ENCODE results near the gene SPDYE5.

The SPDYE5 gene

DNA sequence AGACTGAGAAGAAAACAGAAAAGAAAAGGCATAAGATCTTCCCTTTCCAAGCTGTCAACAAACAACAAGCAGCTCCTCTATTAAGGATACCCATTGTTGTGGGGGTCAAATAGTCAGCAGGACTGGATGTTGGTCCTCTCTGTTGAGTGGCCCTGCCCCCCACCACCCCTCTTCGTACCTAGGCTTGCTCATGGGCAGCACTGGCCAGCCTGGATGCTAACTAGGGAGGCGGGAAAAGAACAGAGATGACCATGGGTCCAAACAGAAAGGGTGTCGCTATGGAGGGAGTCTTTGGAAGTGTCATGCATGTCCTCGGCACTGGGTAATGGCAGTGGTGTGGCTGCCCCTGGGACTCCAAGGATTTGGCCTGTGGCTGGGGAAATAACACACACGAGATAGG, 45.6 kb downstream of the SPDYE5 start:
- no peak for DNase-seq (ENCODE audit: low spot score)

DNA sequence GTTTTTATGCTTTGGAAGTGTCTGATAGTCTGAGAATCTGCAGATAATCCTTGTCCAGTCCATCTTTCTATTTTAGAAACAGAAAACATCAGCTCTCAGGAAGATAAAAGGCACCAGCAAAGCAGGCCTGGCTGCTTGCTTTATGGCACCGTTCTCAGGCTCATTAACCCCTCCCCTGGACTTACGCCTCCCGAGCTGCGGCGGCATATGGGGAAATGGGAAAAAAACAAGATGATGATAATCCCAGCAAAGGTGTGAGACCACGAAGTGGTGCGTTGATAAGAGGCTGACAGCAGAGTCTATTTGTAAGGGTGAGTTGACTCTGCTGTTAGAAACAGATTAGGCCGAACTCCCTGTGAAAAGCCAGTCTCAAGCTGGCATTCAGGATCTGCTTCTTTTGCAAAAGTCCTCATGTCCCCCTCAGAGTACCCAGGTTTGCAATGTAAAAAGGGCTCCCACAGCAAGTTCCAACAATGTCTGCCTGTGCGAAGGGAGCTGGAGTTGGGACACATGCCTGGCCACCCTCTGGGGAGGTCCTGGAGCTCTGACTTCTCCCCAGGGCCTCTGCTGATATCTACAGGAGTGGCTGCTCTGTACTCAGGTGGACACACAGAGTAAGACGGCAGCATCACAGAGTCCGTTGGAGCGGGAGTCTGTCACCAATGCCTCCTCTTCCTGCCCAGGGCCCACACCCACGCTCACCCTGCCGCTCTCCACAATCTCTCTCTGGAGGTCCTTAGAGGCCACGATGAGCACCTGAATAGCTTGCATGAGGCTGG, 54.3 kb downstream of the SPDYE5 start:
- no peak for DNase-seq (ENCODE audit: low spot score)

All from putamen (tissue), 1 donor.